ENCODE results near the gene DERA. TPM values are rescaled to one million over a fixed set of nuclear protein-coding genes. Genes with fewer than 3 reads are reported as not detected.

Gene DERA
- total and polyA plus RNA-seq, 8 donors = 26.4 to 37.3 (median 31.1) TPM

GRCh38 chr12:15982471-15982870 is 71.3 kb downstream of the DERA start:
- Histone ChIP-seq H3K27me3 (no peaks in the 10 kb centered on the region), H3K4me3 (no peak overlapping the region), H3K9me3 (no peaks in the 10 kb centered on the region), H3K36me3 (peaks cover 0 to 24% of the 10 kb centered on the region in 2 donors), H3K4me1 (peaks cover 12 to 23% of the 10 kb centered on the region in 2 donors), H3K27ac (no peak overlapping the region)
- intact Hi-C loops (cut with DNase I) = no loop called here
- DNase-seq = peak in 1 of 4 donors; percentile 47
- peak; percentile 59 for ATAC-seq
- peak; percentile 24 to 39 for TF ChIP-seq CTCF (IDR thresholded peaks at IDR 0.05)

- H3K36me3 ChIP-seq = peaks cover 0 to 26% of the 10 kb centered on the region in 2 donors
- H3K9me3 ChIP-seq = no peaks in the 10 kb centered on the region
- intact Hi-C loops (cut with DNase I) = no loop called here
- no peak overlapping the region for H3K4me3 ChIP-seq
- DNase-seq = no peak
- no peak overlapping the region for H3K27ac ChIP-seq
- no peaks in the 10 kb centered on the region for H3K27me3 ChIP-seq
- H3K4me1 ChIP-seq = peaks cover 12 to 20% of the 10 kb centered on the region in 2 donors
- TF ChIP-seq CTCF (IDR thresholded peaks at IDR 0.05) = no peak
- ATAC-seq = no peak
Measured at GRCh38 chr12:15982921-15983320, 71.8 kb downstream of the DERA start.

- Histone ChIP-seq H3K4me1 (peaks cover 12 to 13% of the 10 kb centered on the region in 2 donors), H3K27me3 (no peaks in the 10 kb centered on the region), H3K36me3 (peaks cover 0 to 38% of the 10 kb centered on the region in 2 donors), H3K9me3 (no peaks in the 10 kb centered on the region), H3K4me3 (no peak overlapping the region), H3K27ac (peak overlapping the region in 1 of 2 donors; percentile 20)
- ATAC-seq = no peak
- no peak for DNase-seq
- intact Hi-C loops (cut with DNase I) = no loop called here
- TF ChIP-seq CTCF (IDR thresholded peaks at IDR 0.05) = no peak
Measured at GRCh38 chr12:15984097-15984800, 73.1 kb downstream of the DERA start.

- Histone ChIP-seq H3K27me3 (no peaks in the 10 kb centered on the region), H3K4me3 (no peak overlapping the region), H3K27ac (no peak overlapping the region), H3K9me3 (no peaks in the 10 kb centered on the region), H3K36me3 (peaks cover 0 to 38% of the 10 kb centered on the region in 2 donors), H3K4me1 (peaks cover 5 to 12% of the 10 kb centered on the region in 2 donors)
- intact Hi-C loops (cut with DNase I) = no loop called here
- DNase-seq (no peak), ATAC-seq (peak; percentile 10)
- TF ChIP-seq CTCF (IDR thresholded peaks at IDR 0.05) = no peak
Measured at GRCh38 chr12:15984963-15985362, 73.8 kb downstream of the DERA start.

- no peaks in the 10 kb centered on the region for H3K27me3 ChIP-seq
- intact Hi-C loops (cut with DNase I) = no loop called here
- H3K9me3 ChIP-seq = no peaks in the 10 kb centered on the region
- ATAC-seq = no peak
- H3K27ac ChIP-seq = no peak overlapping the region
- TF ChIP-seq CTCF (IDR thresholded peaks at IDR 0.05) = no peak
- no peak for DNase-seq
- H3K4me3 ChIP-seq = no peak overlapping the region
- peaks cover 0 to 38% of the 10 kb centered on the region in 2 donors for H3K36me3 ChIP-seq
- H3K4me1 ChIP-seq = peaks cover 0 to 6% of the 10 kb centered on the region in 2 donors
Measured at GRCh38 chr12:15987696-15988095, 76.6 kb downstream of the DERA start.

Data from left lung (tissue), 10 donors.